HepG2 (cell line): ENCODE data around the gene PFDN5. TPM values are rescaled to one million over a fixed set of nuclear protein-coding genes. Genes with fewer than 3 reads are reported as not detected.

Experiments
- DR1 ChIP-seq: sonication (generic); formaldehyde crosslinking; IDR thresholded peaks from 2 replicates; pipeline ENCODE4 v1.8.0; 2021; ENCODE audit warnings: mild to moderate bottlenecking, missing genetic modification reagents, inconsistent platforms
- GPN1 ChIP-seq: sonication (generic); formaldehyde crosslinking; IDR thresholded peaks from 2 replicates; pipeline ENCODE4 v1.5.1; 2020; ENCODE audit warnings: missing genetic modification reagents, borderline replicate concordance
- HMG20A ChIP-seq: IDR thresholded peaks from 2 replicates; pipeline ENCODE4 v1.6.1; 2016; ENCODE audit warnings: borderline replicate concordance
- KMT2B ChIP-seq: IDR thresholded peaks from 2 replicates; pipeline ENCODE4 v1.6.1; 2016; ENCODE audit warnings: missing genetic modification reagents, missing compliant biosample characterization
- MZF1 ChIP-seq: sonication (generic); formaldehyde crosslinking; IDR thresholded peaks from 2 replicates; pipeline ENCODE4 v1.8.1; 2023; ENCODE audit warnings: mild to moderate bottlenecking, missing genetic modification reagents, borderline replicate concordance
- NFE2 ChIP-seq: sonication (generic); formaldehyde crosslinking; IDR thresholded peaks from 2 replicates; pipeline ENCODE4 v1.4.0; 2020; ENCODE audit warnings: missing genetic modification reagents
- PAWR ChIP-seq: sonication (generic); formaldehyde crosslinking; IDR thresholded peaks from 2 replicates; pipeline ENCODE4 v1.4.0; 2020; ENCODE audit warnings: missing genetic modification reagents, mild to moderate bottlenecking, borderline replicate concordance
- PITX1 ChIP-seq: sonication (generic); formaldehyde crosslinking; IDR thresholded peaks from 2 replicates; pipeline ENCODE4 v1.5.1; 2020; ENCODE audit warnings: mild to moderate bottlenecking, missing genetic modification reagents
- RFXANK ChIP-seq: IDR thresholded peaks from 2 replicates; pipeline ENCODE4 v1.6.1; 2016
- RFXAP ChIP-seq: sonication (generic); formaldehyde crosslinking; IDR thresholded peaks from 2 replicates; pipeline ENCODE4 v1.4.0; 2020; ENCODE audit warnings: missing genetic modification reagents, borderline replicate concordance
- YEATS4 ChIP-seq: sonication (generic); formaldehyde crosslinking; IDR thresholded peaks from 2 replicates; pipeline ENCODE4 v1.4.0; 2020; ENCODE audit warnings: missing genetic modification reagents, borderline replicate concordance
- ZBTB3 ChIP-seq: sonication (generic); formaldehyde crosslinking; IDR thresholded peaks from 2 replicates; pipeline ENCODE4 v1.4.0; 2020; ENCODE audit warnings: low read depth, mild to moderate bottlenecking, moderate library complexity, missing genetic modification reagents, borderline replicate concordance
- ZNF337 ChIP-seq: sonication (generic); formaldehyde crosslinking; IDR thresholded peaks from 2 replicates; pipeline ENCODE4 v1.5.1; 2020; ENCODE audit warnings: missing genetic modification reagents, low read depth, mild to moderate bottlenecking, borderline replicate concordance
- ZNF614 ChIP-seq: IDR thresholded peaks from 2 replicates; pipeline ENCODE4 v1.6.1; 2018; ENCODE audit warnings: missing biosample characterization, missing genetic modification reagents, inconsistent platforms, borderline replicate concordance
- ZNF746 ChIP-seq: sonication (generic); formaldehyde crosslinking; IDR thresholded peaks from 2 replicates; pipeline ENCODE4 v1.8.0; 2022; ENCODE audit warnings: mild to moderate bottlenecking, missing genetic modification reagents
- polyA plus RNA-seq, 8 experiments: library from polyadenylated mRNA; depleted of rRNA in 3 of 8; stranded (reverse) in 7 of 8; unstranded in 1 of 8; fragments of >200 nt; fragmentation: Illumina TruSeq in 4 of 8; extraction: Trizol in 4 of 8; gene quantifications; 2 replicates each; pipeline versions ENCODE4 v1.2.1 to v1.2.3, GENCODE V29; 2011 to 2016; ENCODE audit warnings: low read depth in 4 of 8, missing spikeins in 1 of 8, mixed read lengths in 1 of 8; ENCODE audit not compliant: insufficient read depth in 1 of 8
- total RNA-seq, 5 experiments: library from RNA; depleted of rRNA; stranded (reverse); fragments of >200 nt; fragmentation: Illumina TruSeq; extraction: Trizol; gene quantifications; 2 replicates each; pipeline ENCODE4 v1.2.3, GENCODE V29; 2016; ENCODE audit warnings: low read depth in 1 of 5
- TF ChIP-seq, protein P1 (sequence below): fragments of 450-650 bp; IDR thresholded peaks from 2 replicates; pipeline ENCODE4 v1.6.1; 2016
- TF ChIP-seq, protein P2 (sequence below): IDR thresholded peaks from 2 replicates; pipeline ENCODE4 v1.6.1; 2018; ENCODE audit warnings: missing genetic modification reagents
- TF ChIP-seq, protein P3 (sequence below): sonication (generic); formaldehyde crosslinking; IDR thresholded peaks from 2 replicates; pipeline ENCODE4 v1.5.1; 2020; ENCODE audit warnings: missing genetic modification reagents, mild to moderate bottlenecking, borderline replicate concordance
- TF ChIP-seq, protein P4 (sequence below): sonication (generic); formaldehyde crosslinking; IDR thresholded peaks from 2 replicates; pipeline ENCODE4 v1.4.0; 2020; ENCODE audit warnings: mild to moderate bottlenecking, missing genetic modification reagents
- TF ChIP-seq, protein P5 (sequence below): sonication (generic); IDR thresholded peaks from 2 replicates; pipeline ENCODE4 v1.6.1; 2016; ENCODE audit warnings: low read depth, borderline replicate concordance
- TF ChIP-seq, protein P6 (sequence below): IDR thresholded peaks from 2 replicates; pipeline ENCODE4 v1.6.1; 2012; ENCODE audit warnings: low read depth, low read length, improper control_type of control experiment

The PFDN5 gene
- total and polyA plus RNA-seq, 2 of the 13 experiments (the other 11 are each of a cell fraction or from before 2014, with no cell fraction given), result 449 to 462 TPM

DNA sequence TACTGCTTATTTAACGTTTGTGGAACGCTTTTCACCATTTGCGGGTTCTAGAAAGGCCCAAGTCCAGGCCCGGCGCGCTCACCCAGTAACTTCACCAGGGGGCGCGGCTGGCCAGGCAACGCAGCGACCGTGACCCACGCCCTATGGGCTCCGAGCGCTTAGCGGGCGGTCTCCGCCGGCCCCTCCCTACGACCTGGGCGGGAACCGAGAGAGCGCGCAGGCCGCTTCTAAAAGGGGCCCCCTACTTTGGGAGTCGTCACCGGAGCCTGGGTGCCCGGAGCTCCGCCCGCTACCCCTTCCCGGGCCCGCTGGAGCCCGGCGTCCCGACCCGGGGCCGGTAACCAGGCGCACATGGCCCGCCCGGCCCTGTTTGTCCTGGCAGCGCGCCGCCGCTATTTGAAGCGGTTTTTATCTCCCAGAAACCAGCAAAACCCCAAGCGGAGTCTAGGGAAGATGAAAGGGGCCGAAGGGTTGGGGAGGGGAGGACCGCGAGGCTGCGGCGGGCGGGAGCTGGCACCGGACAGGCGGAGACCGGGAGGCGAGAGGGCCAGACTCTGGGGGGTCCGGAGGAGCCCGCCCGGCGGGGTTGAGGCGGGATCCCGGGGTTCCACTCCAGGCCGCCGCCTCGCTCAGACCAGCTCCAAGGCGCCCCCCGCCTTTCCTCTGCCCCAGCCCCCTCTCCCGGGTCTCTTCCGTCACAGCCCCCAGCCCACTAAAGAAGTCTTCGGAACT, 29.6 kb downstream of the PFDN5 start (continued):
- TF ChIP-seq, protein P1, sequence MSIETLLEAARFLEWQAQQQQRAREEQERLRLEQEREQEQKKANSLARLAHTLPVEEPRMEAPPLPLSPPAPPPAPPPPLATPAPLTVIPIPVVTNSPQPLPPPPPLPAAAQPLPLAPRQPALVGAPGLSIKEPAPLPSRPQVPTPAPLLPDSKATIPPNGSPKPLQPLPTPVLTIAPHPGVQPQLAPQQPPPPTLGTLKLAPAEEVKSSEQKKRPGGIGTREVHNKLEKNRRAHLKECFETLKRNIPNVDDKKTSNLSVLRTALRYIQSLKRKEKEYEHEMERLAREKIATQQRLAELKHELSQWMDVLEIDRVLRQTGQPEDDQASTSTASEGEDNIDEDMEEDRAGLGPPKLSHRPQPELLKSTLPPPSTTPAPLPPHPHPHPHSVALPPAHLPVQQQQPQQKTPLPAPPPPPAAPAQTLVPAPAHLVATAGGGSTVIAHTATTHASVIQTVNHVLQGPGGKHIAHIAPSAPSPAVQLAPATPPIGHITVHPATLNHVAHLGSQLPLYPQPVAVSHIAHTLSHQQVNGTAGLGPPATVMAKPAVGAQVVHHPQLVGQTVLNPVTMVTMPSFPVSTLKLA, result peak; percentile 13; the same call in 1 of the 2 replicates
- TF ChIP-seq DR1 (CRISPR knock-in tag) (peak; percentile 76), YEATS4 (peak; percentile 83; the same call in 1 of the 2 replicates), ZBTB3 (no peak; the same call in 1 of the 2 replicates), ZNF614 (CRISPR knock-in tag) (no peak), GPN1 (no peak; the same call in 1 of the 2 replicates), RFXAP (CRISPR knock-in tag) (no peak), PAWR (CRISPR knock-in tag) (no peak), HMG20A (CRISPR knock-in tag) (no peak), NFE2 (no peak), RFXANK (no peak), PITX1 (CRISPR knock-in tag) (no peak), ZNF337 (CRISPR knock-in tag) (no peak), KMT2B (CRISPR knock-in tag) (peak; percentile 72), MZF1 (CRISPR knock-in tag) (no peak), ZNF746 (CRISPR knock-in tag) (0 out of 2 replicates have a peak, but pooled peaks have one; percentile 60)
- TF ChIP-seq, protein P2, sequence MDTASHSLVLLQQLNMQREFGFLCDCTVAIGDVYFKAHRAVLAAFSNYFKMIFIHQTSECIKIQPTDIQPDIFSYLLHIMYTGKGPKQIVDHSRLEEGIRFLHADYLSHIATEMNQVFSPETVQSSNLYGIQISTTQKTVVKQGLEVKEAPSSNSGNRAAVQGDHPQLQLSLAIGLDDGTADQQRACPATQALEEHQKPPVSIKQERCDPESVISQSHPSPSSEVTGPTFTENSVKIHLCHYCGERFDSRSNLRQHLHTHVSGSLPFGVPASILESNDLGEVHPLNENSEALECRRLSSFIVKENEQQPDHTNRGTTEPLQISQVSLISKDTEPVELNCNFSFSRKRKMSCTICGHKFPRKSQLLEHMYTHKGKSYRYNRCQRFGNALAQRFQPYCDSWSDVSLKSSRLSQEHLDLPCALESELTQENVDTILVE (CRISPR knock-in tag), result peak; percentile 87; the same call in 1 of the 2 replicates
- TF ChIP-seq, protein P3, sequence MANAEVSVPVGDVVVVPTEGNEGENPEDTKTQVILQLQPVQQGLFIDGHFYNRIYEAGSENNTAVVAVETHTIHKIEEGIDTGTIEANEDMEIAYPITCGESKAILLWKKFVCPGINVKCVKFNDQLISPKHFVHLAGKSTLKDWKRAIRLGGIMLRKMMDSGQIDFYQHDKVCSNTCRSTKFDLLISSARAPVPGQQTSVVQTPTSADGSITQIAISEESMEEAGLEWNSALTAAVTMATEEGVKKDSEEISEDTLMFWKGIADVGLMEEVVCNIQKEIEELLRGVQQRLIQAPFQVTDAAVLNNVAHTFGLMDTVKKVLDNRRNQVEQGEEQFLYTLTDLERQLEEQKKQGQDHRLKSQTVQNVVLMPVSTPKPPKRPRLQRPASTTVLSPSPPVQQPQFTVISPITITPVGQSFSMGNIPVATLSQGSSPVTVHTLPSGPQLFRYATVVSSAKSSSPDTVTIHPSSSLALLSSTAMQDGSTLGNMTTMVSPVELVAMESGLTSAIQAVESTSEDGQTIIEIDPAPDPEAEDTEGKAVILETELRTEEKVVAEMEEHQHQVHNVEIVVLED, result peak; percentile 82
- TF ChIP-seq, protein P4, sequence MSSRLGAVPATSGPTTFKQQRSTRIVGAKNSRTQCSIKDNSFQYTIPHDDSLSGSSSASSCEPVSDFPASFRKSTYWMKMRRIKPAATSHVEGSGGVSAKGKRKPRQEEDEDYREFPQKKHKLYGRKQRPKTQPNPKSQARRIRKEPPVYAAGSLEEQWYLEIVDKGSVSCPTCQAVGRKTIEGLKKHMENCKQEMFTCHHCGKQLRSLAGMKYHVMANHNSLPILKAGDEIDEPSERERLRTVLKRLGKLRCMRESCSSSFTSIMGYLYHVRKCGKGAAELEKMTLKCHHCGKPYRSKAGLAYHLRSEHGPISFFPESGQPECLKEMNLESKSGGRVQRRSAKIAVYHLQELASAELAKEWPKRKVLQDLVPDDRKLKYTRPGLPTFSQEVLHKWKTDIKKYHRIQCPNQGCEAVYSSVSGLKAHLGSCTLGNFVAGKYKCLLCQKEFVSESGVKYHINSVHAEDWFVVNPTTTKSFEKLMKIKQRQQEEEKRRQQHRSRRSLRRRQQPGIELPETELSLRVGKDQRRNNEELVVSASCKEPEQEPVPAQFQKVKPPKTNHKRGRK, result no peak
- TF ChIP-seq, protein P5, sequence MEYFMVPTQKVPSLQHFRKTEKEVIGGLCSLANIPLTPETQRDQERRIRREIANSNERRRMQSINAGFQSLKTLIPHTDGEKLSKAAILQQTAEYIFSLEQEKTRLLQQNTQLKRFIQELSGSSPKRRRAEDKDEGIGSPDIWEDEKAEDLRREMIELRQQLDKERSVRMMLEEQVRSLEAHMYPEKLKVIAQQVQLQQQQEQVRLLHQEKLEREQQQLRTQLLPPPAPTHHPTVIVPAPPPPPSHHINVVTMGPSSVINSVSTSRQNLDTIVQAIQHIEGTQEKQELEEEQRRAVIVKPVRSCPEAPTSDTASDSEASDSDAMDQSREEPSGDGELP, result peak; percentile 49; the same call in 1 of the 2 replicates
- TF ChIP-seq, protein P6, sequence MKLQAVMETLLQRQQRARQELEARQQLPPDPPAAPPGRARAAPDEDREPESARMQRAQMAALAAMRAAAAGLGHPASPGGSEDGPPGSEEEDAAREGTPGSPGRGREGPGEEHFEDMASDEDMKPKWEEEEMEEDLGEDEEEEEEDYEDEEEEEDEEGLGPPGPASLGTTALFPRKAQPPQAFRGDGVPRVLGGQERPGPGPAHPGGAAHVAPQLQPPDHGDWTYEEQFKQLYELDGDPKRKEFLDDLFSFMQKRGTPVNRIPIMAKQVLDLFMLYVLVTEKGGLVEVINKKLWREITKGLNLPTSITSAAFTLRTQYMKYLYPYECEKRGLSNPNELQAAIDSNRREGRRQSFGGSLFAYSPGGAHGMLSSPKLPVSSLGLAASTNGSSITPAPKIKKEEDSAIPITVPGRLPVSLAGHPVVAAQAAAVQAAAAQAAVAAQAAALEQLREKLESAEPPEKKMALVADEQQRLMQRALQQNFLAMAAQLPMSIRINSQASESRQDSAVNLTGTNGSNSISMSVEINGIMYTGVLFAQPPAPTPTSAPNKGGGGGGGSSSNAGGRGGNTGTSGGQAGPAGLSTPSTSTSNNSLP, result no peak
